ENCODE results near the gene SLC66A3. TPM values are rescaled to one million over a fixed set of nuclear protein-coding genes. Genes with fewer than 3 reads are reported as not detected.
A peak's percentile ranks its signal among the peaks of the same experiment; 100 is the strongest.

Gene SLC66A3
- 10 to 100 TPM; 10.7 to 32.0 (median 21.2) TPM for total RNA-seq
- total RNA-seq (2013): 26.5 TPM
- 6.0 to 49.5 (median 22.4) reads per million in 29 experiments for total RNA-seq

GRCh38 chr2:11155381-11156035 lies at the start of gene SLC66A3:
SLC66A3 (plus strand) TSS chr2:11155467; CDS start chr2:11155547, 80 bp downstream.
- peak within 1 kb of the TSS; percentile 78 to 81 (median 80) for H3K4me3 Mint-ChIP-seq
- H3K4me1 ChIP-seq (ENCODE audit: control insufficient read depth in 1 of 2, extremely low read depth in 1 of 2, insufficient read depth in 2 of 2, low read length in 2 of 2): peaks cover 8 to 33% of the 10 kb centered on the region in 2 experiments
- H3K9me3 Mint-ChIP-seq: no peaks in the 10 kb centered on the region
- no peaks in the 10 kb centered on the region for H3K9me3 ChIP-seq
- peak within 1 kb of the TSS; percentile 79 for H3K27ac ChIP-seq (ENCODE audit: low read length)
- ATAC-seq (replicated peaks in 1 of 4): peak; percentile 79 to 84 (median 82)
- H3K36me3 ChIP-seq (ENCODE audit: control insufficient read depth in 2 of 2, extremely low read depth in 1 of 2, insufficient read depth in 1 of 2, low read length in 1 of 2): peaks cover 0 to 2% of the 10 kb centered on the region in 2 donors
- CTCF ChIA-PET: interaction anchor here (0.5 to 1.9 kb wide), 4 partner anchors 8 to 28 kb away, joined by 3 to 10 read pairs (median 4); a partner anchor contains a TSS
- peak within 1 kb of the TSS; percentile 68 to 69 for H3K4me3 ChIP-seq (ENCODE audit: control insufficient read depth in 1 of 2, extremely low read depth in 1 of 2, low read length in 1 of 2)
- no peaks in the 10 kb centered on the region for H3K27me3 Mint-ChIP-seq
- WGBS (ENCODE audit: insufficient coverage): 2% methylated on average over 71 of the region's 71 CpGs
- POLR2A ChIA-PET: interaction anchor here (1.1 to 1.2 kb wide), 2 partner anchors 27 to 310 kb away, joined by 3 read pairs; partner anchors contain the start of gene E2F6 (in 1 of the 2)
- DNase-seq: peak in 25 of 35 experiments; percentile 66 to 91 (median 79)
- H3K4me1 Mint-ChIP-seq: peaks cover 12 to 32% (median 25%) of the 10 kb centered on the region in 3 donors
- peak within 1 kb of the TSS; percentile 93 for H3K27ac Mint-ChIP-seq
- no peaks in the 10 kb centered on the region for H3K27me3 ChIP-seq (replicated peaks in 1 of 2; ENCODE audit: control insufficient read depth in 2 of 2, extremely low read depth in 1 of 2, insufficient read depth in 2 of 2, low read length in 1 of 2)
- no peaks in the 10 kb centered on the region for H3K36me3 Mint-ChIP-seq

GRCh38 chr2:11109002-11109401 lies 46.3 kb upstream of the SLC66A3 start:
- Mint-ChIP-seq H3K4me1 (peaks cover 14 to 22% (median 15%) of the 10 kb centered on the region in 3 donors), H3K27me3 (no peaks in the 10 kb centered on the region), H3K27ac (no peak overlapping the region), H3K36me3 (no peaks in the 10 kb centered on the region), H3K9me3 (no peaks in the 10 kb centered on the region), H3K4me3 (no peak overlapping the region)
- Histone ChIP-seq H3K4me3 (ENCODE audit: control insufficient read depth in 1 of 2, extremely low read depth in 1 of 2, low read length in 1 of 2) (no peak overlapping the region), H3K27ac (ENCODE audit: low read length) (no peak overlapping the region), H3K36me3 (ENCODE audit: control insufficient read depth in 2 of 2, extremely low read depth in 1 of 2, insufficient read depth in 1 of 2, low read length in 1 of 2) (no peaks in the 10 kb centered on the region), H3K4me1 (ENCODE audit: control insufficient read depth in 1 of 2, extremely low read depth in 1 of 2, insufficient read depth in 2 of 2, low read length in 2 of 2) (peaks cover 0 to 18% of the 10 kb centered on the region in 2 experiments), H3K27me3 (replicated peaks in 1 of 2; ENCODE audit: control insufficient read depth in 2 of 2, extremely low read depth in 1 of 2, insufficient read depth in 2 of 2, low read length in 1 of 2) (peaks cover 0 to 11% of the 10 kb centered on the region in 2 experiments), H3K9me3 (no peaks in the 10 kb centered on the region)
- ChIA-PET POLR2A (no interaction called here), CTCF (interaction anchor here in 1 of 2 donors (0.7 to 1.2 kb wide), 2 partner anchors 274 to 1694 kb away, joined by 3 read pairs; no protein-coding TSS in a partner anchor)
- no peak for ATAC-seq (replicated peaks in 1 of 4)
- DNase-seq: no peak
- no CpG with 5 or more reads among the region's 2 CpGs for WGBS (ENCODE audit: insufficient coverage)

- Mint-ChIP-seq H3K27ac (peak overlapping the region in 1 of 2 donors; percentile 53), H3K36me3 (no peaks in the 10 kb centered on the region), H3K27me3 (no peaks in the 10 kb centered on the region), H3K4me1 (no peaks in the 10 kb centered on the region), H3K9me3 (no peaks in the 10 kb centered on the region), H3K4me3 (no peak overlapping the region)
- 91% methylated on average over 4 of the region's 9 CpGs for WGBS (ENCODE audit: insufficient coverage)
- H3K9me3 ChIP-seq: no peaks in the 10 kb centered on the region
- ATAC-seq (replicated peaks in 1 of 4) (no peak), DNase-seq (no peak)
- H3K36me3 ChIP-seq (ENCODE audit: control insufficient read depth in 2 of 2, extremely low read depth in 1 of 2, insufficient read depth in 1 of 2, low read length in 1 of 2): no peaks in the 10 kb centered on the region
- POLR2A ChIA-PET: no interaction called here
- CTCF ChIA-PET: interaction anchor here in 1 of 2 donors (0.7 kb wide), 1 partner anchor 134 kb away, joined by 4 read pairs; no protein-coding TSS in a partner anchor
- no peak overlapping the region for H3K4me3 ChIP-seq (ENCODE audit: control insufficient read depth in 1 of 2, extremely low read depth in 1 of 2, low read length in 1 of 2)
- H3K27me3 ChIP-seq (replicated peaks in 1 of 2; ENCODE audit: control insufficient read depth in 2 of 2, extremely low read depth in 1 of 2, insufficient read depth in 2 of 2, low read length in 1 of 2): no peaks in the 10 kb centered on the region
- H3K4me1 ChIP-seq (ENCODE audit: control insufficient read depth in 1 of 2, extremely low read depth in 1 of 2, insufficient read depth in 2 of 2, low read length in 2 of 2): no peaks in the 10 kb centered on the region
- no peak overlapping the region for H3K27ac ChIP-seq (ENCODE audit: low read length)
Observed at GRCh38 chr2:11112870-11113428, 42.3 kb upstream of the SLC66A3 start.

GRCh38 chr2:11117776-11118175 lies 37.5 kb upstream of the SLC66A3 start:
- Mint-ChIP-seq H3K4me3 (no peak overlapping the region), H3K27ac (no peak overlapping the region), H3K27me3 (no peaks in the 10 kb centered on the region), H3K9me3 (no peaks in the 10 kb centered on the region), H3K36me3 (no peaks in the 10 kb centered on the region), H3K4me1 (peaks cover 0 to 2% (median 0%) of the 10 kb centered on the region in 3 donors)
- no peaks in the 10 kb centered on the region for H3K27me3 ChIP-seq (replicated peaks in 1 of 2; ENCODE audit: control insufficient read depth in 2 of 2, extremely low read depth in 1 of 2, insufficient read depth in 2 of 2, low read length in 1 of 2)
- DNase-seq (no peak), ATAC-seq (replicated peaks in 1 of 4) (no peak)
- H3K27ac ChIP-seq (ENCODE audit: low read length): no peak overlapping the region
- H3K9me3 ChIP-seq: no peaks in the 10 kb centered on the region
- H3K36me3 ChIP-seq (ENCODE audit: control insufficient read depth in 2 of 2, extremely low read depth in 1 of 2, insufficient read depth in 1 of 2, low read length in 1 of 2): no peaks in the 10 kb centered on the region
- H3K4me1 ChIP-seq (ENCODE audit: control insufficient read depth in 1 of 2, extremely low read depth in 1 of 2, insufficient read depth in 2 of 2, low read length in 2 of 2): no peaks in the 10 kb centered on the region
- ChIA-PET POLR2A (no interaction called here), CTCF (interaction anchor here (0.6 to 0.7 kb wide), 2 partner anchors 81 to 286 kb away, joined by 3 to 4 read pairs; no protein-coding TSS in a partner anchor)
- H3K4me3 ChIP-seq (ENCODE audit: control insufficient read depth in 1 of 2, extremely low read depth in 1 of 2, low read length in 1 of 2): no peak overlapping the region
- 75% methylated on average over 3 of the region's 6 CpGs for WGBS (ENCODE audit: insufficient coverage)

GRCh38 chr2:11118761-11119160 lies 36.5 kb upstream of the SLC66A3 start:
- ChIA-PET CTCF (no interaction called here), POLR2A (no interaction called here)
- 90% methylated on average over 3 of the region's 3 CpGs for WGBS (ENCODE audit: insufficient coverage)
- Histone ChIP-seq H3K4me3 (ENCODE audit: control insufficient read depth in 1 of 2, extremely low read depth in 1 of 2, low read length in 1 of 2) (no peak overlapping the region), H3K4me1 (ENCODE audit: control insufficient read depth in 1 of 2, extremely low read depth in 1 of 2, insufficient read depth in 2 of 2, low read length in 2 of 2) (no peaks in the 10 kb centered on the region), H3K27me3 (replicated peaks in 1 of 2; ENCODE audit: control insufficient read depth in 2 of 2, extremely low read depth in 1 of 2, insufficient read depth in 2 of 2, low read length in 1 of 2) (peaks cover 0 to under 1% of the 10 kb centered on the region in 2 experiments), H3K27ac (ENCODE audit: low read length) (no peak overlapping the region), H3K9me3 (no peaks in the 10 kb centered on the region), H3K36me3 (ENCODE audit: control insufficient read depth in 2 of 2, extremely low read depth in 1 of 2, insufficient read depth in 1 of 2, low read length in 1 of 2) (no peaks in the 10 kb centered on the region)
- no peaks in the 10 kb centered on the region for H3K36me3 Mint-ChIP-seq
- no peak overlapping the region for H3K4me3 Mint-ChIP-seq
- ATAC-seq (replicated peaks in 1 of 4) (no peak), DNase-seq (no peak)
- peaks cover 0 to 2% (median 0%) of the 10 kb centered on the region in 3 donors for H3K4me1 Mint-ChIP-seq
- H3K27ac Mint-ChIP-seq: no peak overlapping the region
- no peaks in the 10 kb centered on the region for H3K27me3 Mint-ChIP-seq
- H3K9me3 Mint-ChIP-seq: no peaks in the 10 kb centered on the region

GRCh38 chr2:11121099-11121822 lies 34.0 kb upstream of the SLC66A3 start:
- Mint-ChIP-seq H3K9me3 (no peaks in the 10 kb centered on the region), H3K4me3 (no peak overlapping the region), H3K27ac (no peak overlapping the region), H3K27me3 (no peaks in the 10 kb centered on the region), H3K4me1 (peaks cover 0 to 8% (median 4%) of the 10 kb centered on the region in 3 donors), H3K36me3 (no peaks in the 10 kb centered on the region)
- Histone ChIP-seq H3K36me3 (ENCODE audit: control insufficient read depth in 2 of 2, extremely low read depth in 1 of 2, insufficient read depth in 1 of 2, low read length in 1 of 2) (no peaks in the 10 kb centered on the region), H3K4me1 (ENCODE audit: control insufficient read depth in 1 of 2, extremely low read depth in 1 of 2, insufficient read depth in 2 of 2, low read length in 2 of 2) (no peaks in the 10 kb centered on the region), H3K27ac (ENCODE audit: low read length) (no peak overlapping the region), H3K27me3 (replicated peaks in 1 of 2; ENCODE audit: control insufficient read depth in 2 of 2, extremely low read depth in 1 of 2, insufficient read depth in 2 of 2, low read length in 1 of 2) (peaks cover 0 to 7% of the 10 kb centered on the region in 2 experiments), H3K4me3 (ENCODE audit: control insufficient read depth in 1 of 2, extremely low read depth in 1 of 2, low read length in 1 of 2) (no peak overlapping the region), H3K9me3 (no peaks in the 10 kb centered on the region)
- WGBS (ENCODE audit: insufficient coverage): 76% methylated on average over 8 of the region's 8 CpGs
- ChIA-PET POLR2A (no interaction called here), CTCF (interaction anchor here in 1 of 2 donors (0.6 to 2.3 kb wide), 2 partner anchors 286 to 290 kb away, joined by 4 to 7 read pairs; no protein-coding TSS in a partner anchor)
- ATAC-seq (replicated peaks in 1 of 4) (no peak), DNase-seq (no peak)

Measured in T-cell (primary cell).